NB4 (cell line): Measurements from ENCODE around the gene FSCN2.

ENCODE experiments used
- MYC ChIP-seq: IDR thresholded peaks from 2 replicates; pipeline ENCODE4 v1.6.1; 2011; ENCODE audit warnings: low read depth, low read length
- POLR2A ChIP-seq: IDR thresholded peaks from 2 replicates; pipeline ENCODE4 v1.6.1; 2011; ENCODE audit warnings: mild to moderate bottlenecking; ENCODE audit not compliant: insufficient read length; ENCODE audit errors: extremely low read depth
- TF ChIP-seq, protein P1 (sequence below): IDR thresholded peaks from one replicate; pipeline ENCODE4 v1.5.1; 2012; ENCODE audit warnings: low read depth, low read length
- TF ChIP-seq, protein P2 (sequence below): IDR thresholded peaks from 2 replicates; pipeline ENCODE4 v1.6.1; 2011; ENCODE audit warnings: low read depth, low read length

- no peak for TF ChIP-seq POLR2A
- TF ChIP-seq, protein P1, sequence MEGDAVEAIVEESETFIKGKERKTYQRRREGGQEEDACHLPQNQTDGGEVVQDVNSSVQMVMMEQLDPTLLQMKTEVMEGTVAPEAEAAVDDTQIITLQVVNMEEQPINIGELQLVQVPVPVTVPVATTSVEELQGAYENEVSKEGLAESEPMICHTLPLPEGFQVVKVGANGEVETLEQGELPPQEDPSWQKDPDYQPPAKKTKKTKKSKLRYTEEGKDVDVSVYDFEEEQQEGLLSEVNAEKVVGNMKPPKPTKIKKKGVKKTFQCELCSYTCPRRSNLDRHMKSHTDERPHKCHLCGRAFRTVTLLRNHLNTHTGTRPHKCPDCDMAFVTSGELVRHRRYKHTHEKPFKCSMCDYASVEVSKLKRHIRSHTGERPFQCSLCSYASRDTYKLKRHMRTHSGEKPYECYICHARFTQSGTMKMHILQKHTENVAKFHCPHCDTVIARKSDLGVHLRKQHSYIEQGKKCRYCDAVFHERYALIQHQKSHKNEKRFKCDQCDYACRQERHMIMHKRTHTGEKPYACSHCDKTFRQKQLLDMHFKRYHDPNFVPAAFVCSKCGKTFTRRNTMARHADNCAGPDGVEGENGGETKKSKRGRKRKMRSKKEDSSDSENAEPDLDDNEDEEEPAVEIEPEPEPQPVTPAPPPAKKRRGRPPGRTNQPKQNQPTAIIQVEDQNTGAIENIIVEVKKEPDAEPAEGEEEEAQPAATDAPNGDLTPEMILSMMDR, result no peak
- no peak for TF ChIP-seq MYC
- TF ChIP-seq, protein P2, sequence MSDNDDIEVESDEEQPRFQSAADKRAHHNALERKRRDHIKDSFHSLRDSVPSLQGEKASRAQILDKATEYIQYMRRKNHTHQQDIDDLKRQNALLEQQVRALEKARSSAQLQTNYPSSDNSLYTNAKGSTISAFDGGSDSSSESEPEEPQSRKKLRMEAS, result no peak
These were observed 51.7 kb downstream of the FSCN2 start for GRCh38 chr17:81579821-81580321.
